CD4-positive, CD25-positive, alpha-beta regulatory T cell (primary cell): ENCODE measurements around the gene FOCAD. TPM values are rescaled to one million over a fixed set of nuclear protein-coding genes. Genes with fewer than 3 reads are reported as not detected.
A peak's percentile ranks its signal among the peaks of the same experiment; 100 is the strongest.

Experiments used
- ATAC-seq, 2 donors: fragments of 150-1000 bp; cut with Tn5 transposase; one replicate each; pipeline ENCODE4 v1.10.0; 2021; ENCODE audit warnings: low read depth in 2 of 2, moderate number of reproducible peaks in 2 of 2, moderate library complexity in 1 of 2
- DNase-seq, 3 donors: peaks; one replicate each; pipeline versions ENCODE4 v3.0.0 to v3.0.0-alpha.2; 2012 to 2022; ENCODE audit warnings: mixed read lengths in 1 of 3
- H3K27ac ChIP-seq: one replicate; pipeline ENCODE4 v1.7.0; 2013; ENCODE audit warnings: mild to moderate bottlenecking, low read length; ENCODE audit not compliant: insufficient read depth, poor library complexity, severe bottlenecking
- H3K27me3 ChIP-seq: one replicate; pipeline ENCODE4 v1.7.0; 2013; ENCODE audit warnings: low read length; ENCODE audit not compliant: control insufficient read depth, insufficient read depth
- H3K36me3 ChIP-seq: one replicate; pipeline ENCODE4 v1.7.0; 2013; ENCODE audit warnings: mild to moderate bottlenecking, low read length, moderate library complexity; ENCODE audit not compliant: control insufficient read depth, insufficient read depth
- H3K4me1 ChIP-seq: 2 replicates; pipeline ENCODE4 v1.7.0; 2013; ENCODE audit warnings: mild to moderate bottlenecking, low read length; ENCODE audit not compliant: insufficient read depth, control insufficient read depth, poor library complexity, severe bottlenecking
- H3K4me3 ChIP-seq: one replicate; pipeline ENCODE4 v1.7.0; 2013; ENCODE audit warnings: low read depth, mild to moderate bottlenecking, low read length, moderate library complexity
- H3K9me3 ChIP-seq, 2 experiments: 1 replicate in 1 of 2; 2 replicates in 1 of 2; pipeline ENCODE4 v1.7.0; 2013; ENCODE audit warnings: low read length in 2 of 2, mild to moderate bottlenecking in 1 of 2, moderate library complexity in 1 of 2; ENCODE audit not compliant: control insufficient read depth in 2 of 2
- H3K27ac Mint-ChIP-seq, 3 donors: one replicate each; pipeline ENCODE4 v1.8.0; 2020 to 2022; ENCODE audit warnings: mild to moderate bottlenecking in 3 of 3, mixed read lengths in 3 of 3, moderate library complexity in 2 of 3
- H3K27me3 Mint-ChIP-seq: one replicate; pipeline ENCODE4 v1.8.0; 2022; ENCODE audit warnings: mild to moderate bottlenecking, mixed read lengths
- H3K36me3 Mint-ChIP-seq: one replicate; pipeline ENCODE4 v1.8.0; 2020; ENCODE audit warnings: mixed read lengths
- H3K4me1 Mint-ChIP-seq, 4 donors: one replicate each; pipeline ENCODE4 v1.8.0; 2020 to 2022; ENCODE audit warnings: mixed read lengths in 4 of 4, mild to moderate bottlenecking in 1 of 4
- H3K4me3 Mint-ChIP-seq, 4 donors: one replicate each; pipeline ENCODE4 v1.8.0; 2020 to 2022; ENCODE audit warnings: mild to moderate bottlenecking in 4 of 4, mixed read lengths in 4 of 4, moderate library complexity in 3 of 4
- H3K9me3 Mint-ChIP-seq, 7 donors: one replicate each; pipeline ENCODE4 v1.8.0; 2020 to 2022; ENCODE audit warnings: mixed read lengths in 7 of 7, mild to moderate bottlenecking in 3 of 7, moderate library complexity in 2 of 7
- polyA plus RNA-seq, 4 donors: library from polyadenylated mRNA; unstranded; fragments of 300-500 nt; fragmentation: Illumina TruSeq; gene quantifications; one replicate each; pipeline ENCODE4 v1.2.3, GENCODE V29; 2021
- total RNA-seq: library from RNA; stranded (reverse); gene quantifications from one replicate; pipeline ENCODE4 v1.2.3, GENCODE V29; 2022

Gene FOCAD
- total and polyA plus RNA-seq, 5 donors from 2014 or later, result 9.0 to 19.6 (median 13.4) TPM

DNA sequence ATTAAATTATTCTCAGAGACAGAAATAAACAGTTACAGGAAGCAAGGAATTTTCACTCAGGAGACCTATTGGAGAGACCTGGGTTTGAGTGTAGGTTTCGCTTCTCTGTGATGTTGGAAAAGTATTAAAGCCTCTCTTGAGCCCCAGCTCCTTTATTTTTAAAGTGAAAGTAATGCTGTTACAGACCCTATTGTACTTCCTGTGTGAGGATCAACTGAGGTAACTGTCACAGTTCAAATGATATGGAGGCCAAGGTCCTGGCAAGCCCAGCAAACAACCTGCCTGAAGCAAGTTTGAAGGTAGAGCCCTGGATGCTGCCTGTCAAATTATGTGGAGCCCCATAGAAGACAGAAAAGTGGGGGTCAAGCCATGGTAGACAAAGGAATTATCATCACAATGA, 355.2 kb downstream of the FOCAD start:
- Histone ChIP-seq H3K36me3 (no peaks in the 10 kb centered on the region), H3K27ac (no peak overlapping the region), H3K9me3 (no peaks in the 10 kb centered on the region), H3K4me3 (no peak overlapping the region), H3K4me1 (no peaks in the 10 kb centered on the region), H3K27me3 (no peaks in the 10 kb centered on the region)
- peak in 1 of 3 donors; percentile 33 for DNase-seq
- peaks cover 5% of the 10 kb centered on the region for H3K27me3 Mint-ChIP-seq
- peaks cover 0 to 12% (median 6%) of the 10 kb centered on the region in 4 donors for H3K4me1 Mint-ChIP-seq
- H3K4me3 Mint-ChIP-seq, result peak overlapping the region in 2 of 4 donors; percentile 2 to 68
- H3K9me3 Mint-ChIP-seq, result peaks cover 0 to 3% (median 0%) of the 10 kb centered on the region in 7 donors
- peaks cover 4% of the 10 kb centered on the region for H3K36me3 Mint-ChIP-seq
- ATAC-seq, result no peak
- peak overlapping the region; percentile 0 to 55 (median 45) for H3K27ac Mint-ChIP-seq

GRCh38 chr9:21042466-21042865, 358.4 kb downstream of the FOCAD start:
- no peak overlapping the region for H3K27ac ChIP-seq
- no peaks in the 10 kb centered on the region for H3K36me3 ChIP-seq
- no peak overlapping the region for H3K4me3 Mint-ChIP-seq
- H3K27me3 Mint-ChIP-seq, result no peaks in the 10 kb centered on the region
- peaks cover 0 to 2% (median 0%) of the 10 kb centered on the region in 7 donors for H3K9me3 Mint-ChIP-seq
- peaks cover 0 to 12% (median 7%) of the 10 kb centered on the region in 4 donors for H3K4me1 Mint-ChIP-seq
- H3K4me3 ChIP-seq, result no peak overlapping the region
- no peak overlapping the region for H3K27ac Mint-ChIP-seq
- no peaks in the 10 kb centered on the region for H3K4me1 ChIP-seq
- ATAC-seq (no peak), DNase-seq (no peak)
- no peaks in the 10 kb centered on the region for H3K27me3 ChIP-seq
- H3K36me3 Mint-ChIP-seq, result no peaks in the 10 kb centered on the region
- no peaks in the 10 kb centered on the region for H3K9me3 ChIP-seq

DNA sequence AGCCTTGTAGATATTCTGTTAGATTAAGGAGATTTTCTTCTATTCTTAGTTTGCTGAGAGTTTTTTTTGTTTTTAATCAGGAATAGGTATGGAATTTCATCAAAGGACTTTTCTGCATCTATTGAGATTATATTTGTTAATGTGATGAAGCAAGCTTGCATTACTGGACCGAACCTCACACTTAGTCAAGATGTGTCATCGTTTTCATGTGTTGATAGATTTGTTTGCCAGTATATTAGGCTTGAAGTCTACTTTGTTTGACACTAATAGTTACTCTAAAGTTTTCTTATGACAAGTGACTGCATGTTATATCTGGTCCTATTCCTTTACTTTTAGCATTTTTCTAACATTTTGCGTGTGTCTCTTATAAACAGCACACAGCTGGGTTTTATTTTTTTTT, 359.8 kb downstream of the FOCAD start:
- Histone ChIP-seq H3K4me3 (no peak overlapping the region), H3K27ac (no peak overlapping the region), H3K27me3 (no peaks in the 10 kb centered on the region), H3K9me3 (no peaks in the 10 kb centered on the region), H3K4me1 (no peaks in the 10 kb centered on the region), H3K36me3 (no peaks in the 10 kb centered on the region)
- no peak for DNase-seq
- Mint-ChIP-seq H3K4me1 (peaks cover 0 to 11% (median 6%) of the 10 kb centered on the region in 4 donors), H3K36me3 (no peaks in the 10 kb centered on the region), H3K27ac (no peak overlapping the region), H3K4me3 (no peak overlapping the region), H3K9me3 (peaks cover 0 to 2% (median 0%) of the 10 kb centered on the region in 7 donors), H3K27me3 (no peaks in the 10 kb centered on the region)
- no peak for ATAC-seq

Other genes starting within 250 kb of the FOCAD start
- 63.2 TPM for gene MLLT3, start 61.8 kb upstream of the FOCAD start, total RNA-seq
- gene MLLT3, start 61.8 kb upstream of the FOCAD start, polyA plus RNA-seq, result 10 to 100 TPM; 37.6 to 51.8 (median 48.5) TPM